ENCODE data around the gene TAS1R3. TPM values are rescaled to one million over a fixed set of nuclear protein-coding genes. Genes with fewer than 3 reads are reported as not detected.

TAS1R3 gene
- total RNA-seq, 1 experiment from 2014 or later = 0.31 TPM

DNA sequence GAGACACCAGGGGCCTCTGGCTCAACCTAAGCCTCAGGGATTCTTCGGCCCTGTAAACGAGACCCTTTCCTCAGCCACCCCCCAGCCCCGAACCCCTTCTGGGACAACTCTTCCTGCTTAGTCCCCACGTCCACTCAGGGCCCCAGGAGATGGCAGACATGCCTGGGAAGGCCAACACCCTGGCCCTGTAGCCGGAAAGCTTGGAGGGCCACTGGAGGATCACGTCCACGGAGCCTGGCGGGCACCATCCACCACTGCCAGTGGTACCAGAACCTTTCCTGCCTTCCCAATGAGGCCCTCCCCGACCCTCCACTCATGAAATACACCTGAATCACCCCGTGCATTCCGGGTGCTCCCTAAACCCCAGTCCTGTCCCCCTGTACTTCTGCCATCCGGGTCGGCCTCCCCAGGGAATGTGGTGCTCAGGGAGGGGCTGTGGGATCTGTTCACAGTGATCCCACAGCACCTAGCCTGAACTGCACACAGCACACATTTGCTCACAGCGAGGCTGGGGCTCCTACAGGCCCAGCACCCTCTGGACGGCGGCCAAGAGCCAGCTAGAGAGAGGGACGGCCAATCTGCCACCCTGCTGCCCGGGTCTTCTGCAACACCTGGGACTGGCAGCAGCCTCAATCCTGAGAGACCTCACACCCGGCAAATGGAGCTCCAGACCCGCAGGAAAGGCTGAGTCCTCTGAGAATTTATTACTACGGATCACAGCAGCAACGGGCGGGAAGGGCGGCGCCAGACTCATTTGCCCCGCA lies 42.2 kb downstream of the TAS1R3 start:
- POLR2A ChIA-PET = interaction anchor here (0.5 kb wide), 1 partner anchor 15 kb away, joined by 8 read pairs; no protein-coding TSS in a partner anchor
- no peak for ATAC-seq

DNA sequence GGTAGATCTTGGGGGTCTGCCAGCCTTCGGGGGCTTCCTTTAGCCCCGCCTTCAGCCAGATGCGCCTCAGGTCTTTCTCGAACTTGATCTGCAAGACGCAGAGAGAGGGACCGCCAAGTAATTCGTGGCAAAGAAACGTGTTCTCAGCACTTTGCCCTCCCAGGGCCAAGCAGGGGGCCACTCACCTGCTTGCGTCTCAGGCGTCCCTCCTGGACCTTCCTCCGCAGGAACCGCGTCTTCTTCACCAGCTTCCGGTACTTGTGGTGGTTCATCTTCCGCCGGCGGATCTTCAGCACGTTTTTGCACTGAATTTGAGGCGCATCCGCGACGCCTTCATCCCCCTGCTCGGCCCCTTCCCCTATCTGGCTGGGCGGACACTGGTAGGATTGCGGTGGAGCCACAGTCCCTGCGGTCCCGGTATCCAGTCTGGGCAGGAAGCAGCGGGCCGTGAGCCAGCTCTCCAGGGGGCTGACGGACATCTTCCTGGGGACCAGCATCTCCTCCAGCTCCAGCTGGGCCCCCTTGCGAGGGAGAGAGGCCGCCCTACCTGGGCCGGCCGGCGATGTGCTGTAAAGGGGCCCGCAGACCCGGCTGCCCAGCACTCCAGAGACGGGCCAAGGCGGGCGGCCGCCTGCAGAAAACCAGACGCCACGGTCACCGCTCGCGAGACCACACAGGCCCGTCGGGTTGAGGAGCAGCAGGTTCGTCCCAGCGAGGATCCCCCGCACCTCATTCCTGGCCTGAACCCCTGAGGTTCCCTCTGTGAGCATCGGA lies 42.9 kb downstream of the TAS1R3 start:
- Histone ChIP-seq H3K27me3 (ENCODE audit: control insufficient read depth, insufficient read depth, low read length) (no peaks in the 10 kb centered on the region), H3K4me3 (ENCODE audit: low read depth in 2 of 2, low read length in 2 of 2) (peak overlapping the region; percentile 72 to 97), H3K27ac (ENCODE audit: low read length) (peak overlapping the region; percentile 90), H3K9me3 (ENCODE audit: control insufficient read depth, insufficient read depth, low read depth, low read length) (no peaks in the 10 kb centered on the region), H3K36me3 (ENCODE audit: control insufficient read depth, insufficient read depth, low read length) (peaks cover 16% of the 10 kb centered on the region; the same call in 1 of the 2 replicates), H3K4me1 (ENCODE audit: control insufficient read depth, insufficient read depth, low read length) (peaks cover 32% of the 10 kb centered on the region)
- TSS peak; percentile 96 for BruUV-seq (replicated peaks)
- intact Hi-C loops (cut with micrococcal nuclease; ENCODE audit: unreplicated experiment) (no loop called here), in situ Hi-C loops (cut with HindIII; ENCODE audit: low pct_unique_long_range_greater_than_20kb, low sequenced_read_pairs) (no loop called here)
- TF ChIP-seq, protein P1, sequence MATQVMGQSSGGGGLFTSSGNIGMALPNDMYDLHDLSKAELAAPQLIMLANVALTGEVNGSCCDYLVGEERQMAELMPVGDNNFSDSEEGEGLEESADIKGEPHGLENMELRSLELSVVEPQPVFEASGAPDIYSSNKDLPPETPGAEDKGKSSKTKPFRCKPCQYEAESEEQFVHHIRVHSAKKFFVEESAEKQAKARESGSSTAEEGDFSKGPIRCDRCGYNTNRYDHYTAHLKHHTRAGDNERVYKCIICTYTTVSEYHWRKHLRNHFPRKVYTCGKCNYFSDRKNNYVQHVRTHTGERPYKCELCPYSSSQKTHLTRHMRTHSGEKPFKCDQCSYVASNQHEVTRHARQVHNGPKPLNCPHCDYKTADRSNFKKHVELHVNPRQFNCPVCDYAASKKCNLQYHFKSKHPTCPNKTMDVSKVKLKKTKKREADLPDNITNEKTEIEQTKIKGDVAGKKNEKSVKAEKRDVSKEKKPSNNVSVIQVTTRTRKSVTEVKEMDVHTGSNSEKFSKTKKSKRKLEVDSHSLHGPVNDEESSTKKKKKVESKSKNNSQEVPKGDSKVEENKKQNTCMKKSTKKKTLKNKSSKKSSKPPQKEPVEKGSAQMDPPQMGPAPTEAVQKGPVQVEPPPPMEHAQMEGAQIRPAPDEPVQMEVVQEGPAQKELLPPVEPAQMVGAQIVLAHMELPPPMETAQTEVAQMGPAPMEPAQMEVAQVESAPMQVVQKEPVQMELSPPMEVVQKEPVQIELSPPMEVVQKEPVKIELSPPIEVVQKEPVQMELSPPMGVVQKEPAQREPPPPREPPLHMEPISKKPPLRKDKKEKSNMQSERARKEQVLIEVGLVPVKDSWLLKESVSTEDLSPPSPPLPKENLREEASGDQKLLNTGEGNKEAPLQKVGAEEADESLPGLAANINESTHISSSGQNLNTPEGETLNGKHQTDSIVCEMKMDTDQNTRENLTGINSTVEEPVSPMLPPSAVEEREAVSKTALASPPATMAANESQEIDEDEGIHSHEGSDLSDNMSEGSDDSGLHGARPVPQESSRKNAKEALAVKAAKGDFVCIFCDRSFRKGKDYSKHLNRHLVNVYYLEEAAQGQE (IDR thresholded peaks at IDR 0.05; ENCODE audit: insufficient read depth in 1 of 2, low read depth in 2 of 2, low read length in 1 of 2) = no peak
- TF ChIP-seq SIN3A (IDR thresholded peaks at IDR 0.05; ENCODE audit: borderline replicate concordance, insufficient read depth, low read depth, low read length) (no peak), TCF7L2 (IDR thresholded peaks at IDR 0.05; ENCODE audit: low read depth, low read length) (no peak), POLR2AphosphoS5 (IDR thresholded peaks at IDR 0.05; ENCODE audit: low read depth, low read length) (no peak)
- TF ChIP-seq, protein P2, sequence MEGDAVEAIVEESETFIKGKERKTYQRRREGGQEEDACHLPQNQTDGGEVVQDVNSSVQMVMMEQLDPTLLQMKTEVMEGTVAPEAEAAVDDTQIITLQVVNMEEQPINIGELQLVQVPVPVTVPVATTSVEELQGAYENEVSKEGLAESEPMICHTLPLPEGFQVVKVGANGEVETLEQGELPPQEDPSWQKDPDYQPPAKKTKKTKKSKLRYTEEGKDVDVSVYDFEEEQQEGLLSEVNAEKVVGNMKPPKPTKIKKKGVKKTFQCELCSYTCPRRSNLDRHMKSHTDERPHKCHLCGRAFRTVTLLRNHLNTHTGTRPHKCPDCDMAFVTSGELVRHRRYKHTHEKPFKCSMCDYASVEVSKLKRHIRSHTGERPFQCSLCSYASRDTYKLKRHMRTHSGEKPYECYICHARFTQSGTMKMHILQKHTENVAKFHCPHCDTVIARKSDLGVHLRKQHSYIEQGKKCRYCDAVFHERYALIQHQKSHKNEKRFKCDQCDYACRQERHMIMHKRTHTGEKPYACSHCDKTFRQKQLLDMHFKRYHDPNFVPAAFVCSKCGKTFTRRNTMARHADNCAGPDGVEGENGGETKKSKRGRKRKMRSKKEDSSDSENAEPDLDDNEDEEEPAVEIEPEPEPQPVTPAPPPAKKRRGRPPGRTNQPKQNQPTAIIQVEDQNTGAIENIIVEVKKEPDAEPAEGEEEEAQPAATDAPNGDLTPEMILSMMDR (IDR thresholded peaks at IDR 0.05) = no peak
- DNase-seq (ENCODE audit: low read depth, low spot score) (no peak), ATAC-seq (no peak)
- ChIA-PET CTCF (no interaction called here), POLR2A (interaction anchor here (0.5 kb wide), 1 partner anchor 14 kb away, joined by 8 read pairs; no protein-coding TSS in a partner anchor)

More for the DNA sequence above, 42.2 kb downstream of the TAS1R3 start:
- Histone ChIP-seq H3K27ac (ENCODE audit: low read length) (peak overlapping the region; percentile 90), H3K36me3 (ENCODE audit: control insufficient read depth, insufficient read depth, low read length) (peaks cover 16% of the 10 kb centered on the region; the same call in 1 of the 2 replicates), H3K27me3 (ENCODE audit: control insufficient read depth, insufficient read depth, low read length) (no peaks in the 10 kb centered on the region), H3K9me3 (ENCODE audit: control insufficient read depth, insufficient read depth, low read depth, low read length) (no peaks in the 10 kb centered on the region), H3K4me1 (ENCODE audit: control insufficient read depth, insufficient read depth, low read length) (peaks cover 32% of the 10 kb centered on the region), H3K4me3 (ENCODE audit: low read depth in 2 of 2, low read length in 2 of 2) (peak overlapping the region; percentile 72 to 97)
- CTCF ChIA-PET = interaction anchor here (1.8 kb wide), 1 partner anchor 27 kb away, joined by 8 read pairs; no protein-coding TSS in a partner anchor
- intact Hi-C loops (cut with micrococcal nuclease; ENCODE audit: unreplicated experiment) = no loop called here
- TF ChIP-seq TCF7L2 (IDR thresholded peaks at IDR 0.05; ENCODE audit: low read depth, low read length) (no peak), SIN3A (IDR thresholded peaks at IDR 0.05; ENCODE audit: borderline replicate concordance, insufficient read depth, low read depth, low read length) (no peak)
- TF ChIP-seq, protein P1 (IDR thresholded peaks at IDR 0.05; ENCODE audit: insufficient read depth in 1 of 2, low read depth in 2 of 2, low read length in 1 of 2) = no peak
- no peak for DNase-seq (ENCODE audit: low read depth, low spot score)
- no TSS peak for BruUV-seq (replicated peaks)
- in situ Hi-C loops (cut with HindIII; ENCODE audit: low pct_unique_long_range_greater_than_20kb, low sequenced_read_pairs) = no loop called here
